Loucy (cell line): ENCODE results near the gene C1QL4.

Source experiments
- CTCF ChIP-seq: fragments of 200-600 bp; sonication (generic); conservative IDR thresholded peaks from 2 replicates; pipeline ENCODE4 v1.5.1; 2014; ENCODE audit warnings: mild to moderate bottlenecking, antibody characterized with exemption, low read length
- EZH2phosphoT487 ChIP-seq: fragments of 200-600 bp; IDR thresholded peaks from 2 replicates; pipeline ENCODE4 v1.6.1; 2018; ENCODE audit warnings: antibody characterized with exemption, mild to moderate bottlenecking, moderate library complexity, borderline replicate concordance

GRCh38 chr12:49327368-49327767 lies 9.6 kb downstream of the C1QL4 start:
- TF ChIP-seq CTCF (no peak), EZH2phosphoT487 (no peak)
